ENCODE results near the gene TCF19. TPM values are rescaled to one million over a fixed set of nuclear protein-coding genes. Genes with fewer than 3 reads are reported as not detected.
"Not testable (repeated sequence)": the region's sequence is repeated elsewhere in the genome, so short reads cannot be mapped to it uniquely, and the experiment has no call there.

TCF19 gene
- total RNA-seq, 1 donor from 2014 or later: 8.4 TPM

GRCh38 chr6:31169123-31169857, 10.9 kb downstream of the TCF19 start:
- no peaks in the 10 kb centered on the region for H3K36me3 ChIP-seq (ENCODE audit: control insufficient read depth in 3 of 3, insufficient read depth in 3 of 3, low read length in 3 of 3)
- H3K4me3 ChIP-seq (ENCODE audit: low read length in 3 of 3): no peak overlapping the region
- no peaks in the 10 kb centered on the region for H3K9me3 ChIP-seq (ENCODE audit: control insufficient read depth in 3 of 3, low read length in 3 of 3)
- H3K9ac ChIP-seq (ENCODE audit: low read depth in 1 of 3, low read length in 3 of 3): peak overlapping the region in 1 of 3 donors; percentile 1
- no peaks in the 10 kb centered on the region for H3K4me1 ChIP-seq (ENCODE audit: control insufficient read depth in 3 of 3, insufficient read depth in 3 of 3, low read length in 3 of 3)
- H3K27me3 ChIP-seq (ENCODE audit: control insufficient read depth in 3 of 3, insufficient read depth in 3 of 3, low read length in 3 of 3): no peaks in the 10 kb centered on the region
- no peak overlapping the region for H3K27ac ChIP-seq (ENCODE audit: low read depth, low read length)

DNA sequence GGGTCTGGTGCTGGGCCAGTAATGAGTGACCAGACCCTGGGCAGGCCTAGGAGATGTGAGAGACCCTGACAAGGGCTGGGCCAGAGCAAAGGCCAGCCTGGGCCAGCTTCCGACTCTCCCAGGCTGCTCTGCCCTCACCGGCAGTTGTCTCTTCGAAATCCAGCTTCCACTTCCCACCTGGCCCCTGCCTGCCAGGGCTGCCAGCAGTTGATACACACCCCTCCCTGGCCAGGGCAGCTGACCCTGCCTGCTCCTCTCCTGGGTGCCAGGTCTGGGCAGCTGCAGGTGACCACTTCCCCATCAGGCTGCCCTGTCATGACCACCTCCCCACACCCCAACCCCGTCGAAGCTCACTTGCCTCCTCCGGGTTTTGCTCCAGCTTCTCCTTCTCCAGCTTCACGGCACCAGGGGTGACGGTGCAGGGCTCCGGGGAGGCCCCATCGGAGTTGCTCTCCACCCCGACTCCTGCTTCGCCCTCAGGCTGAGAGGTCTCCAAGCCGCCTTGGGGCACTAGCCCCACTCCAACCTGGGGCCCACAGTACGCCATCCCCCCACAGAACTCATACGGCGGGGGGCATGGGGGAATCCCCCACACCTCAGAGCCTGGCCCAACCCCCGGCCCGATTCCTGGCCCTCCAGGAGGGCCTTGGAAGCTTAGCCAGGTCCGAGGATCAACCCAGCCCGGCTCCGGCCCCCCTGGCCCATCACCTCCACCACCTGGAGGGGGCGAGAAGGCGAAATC, 11.6 kb downstream of the TCF19 start:
- H3K27me3 ChIP-seq (ENCODE audit: control insufficient read depth in 3 of 3, insufficient read depth in 3 of 3, low read length in 3 of 3); H3K9me3 ChIP-seq (ENCODE audit: control insufficient read depth in 3 of 3, low read length in 3 of 3); H3K27ac ChIP-seq (ENCODE audit: low read depth, low read length); H3K36me3 ChIP-seq (ENCODE audit: control insufficient read depth in 3 of 3, insufficient read depth in 3 of 3, low read length in 3 of 3); H3K4me1 ChIP-seq (ENCODE audit: control insufficient read depth in 3 of 3, insufficient read depth in 3 of 3, low read length in 3 of 3); H3K9ac ChIP-seq (ENCODE audit: low read depth in 1 of 3, low read length in 3 of 3); H3K4me3 ChIP-seq (ENCODE audit: low read length in 3 of 3): not testable (repeated sequence)

- peak within 1 kb of the TSS in 1 of 3 donors; percentile 1 for H3K9ac ChIP-seq (ENCODE audit: low read depth in 1 of 3, low read length in 3 of 3)
- H3K9me3 ChIP-seq (ENCODE audit: control insufficient read depth in 3 of 3, low read length in 3 of 3): no peaks in the 10 kb centered on the region
- no peak within 1 kb of the TSS for H3K27ac ChIP-seq (ENCODE audit: low read depth, low read length)
- H3K36me3 ChIP-seq (ENCODE audit: control insufficient read depth in 3 of 3, insufficient read depth in 3 of 3, low read length in 3 of 3): peaks cover 0 to 4% (median under 1%) of the 10 kb centered on the region in 3 donors
- no peak within 1 kb of the TSS for H3K4me3 ChIP-seq (ENCODE audit: low read length in 3 of 3)
- H3K4me1 ChIP-seq (ENCODE audit: control insufficient read depth in 3 of 3, insufficient read depth in 3 of 3, low read length in 3 of 3): no peaks in the 10 kb centered on the region
- no peaks in the 10 kb centered on the region for H3K27me3 ChIP-seq (ENCODE audit: control insufficient read depth in 3 of 3, insufficient read depth in 3 of 3, low read length in 3 of 3)
Observed at GRCh38 chr6:31170600-31170881, 12.2 kb downstream of the TCF19 start, which contains the start of gene POU5F1. TSS of gene POU5F1 (minus strand) at chr6:31170682. CDS start at chr6:31170620, 62 bp downstream.

- no peak overlapping the region for H3K27ac ChIP-seq (ENCODE audit: low read depth, low read length)
- peaks cover 0 to 4% (median 4%) of the 10 kb centered on the region in 3 donors for H3K36me3 ChIP-seq (ENCODE audit: control insufficient read depth in 3 of 3, insufficient read depth in 3 of 3, low read length in 3 of 3)
- H3K27me3 ChIP-seq (ENCODE audit: control insufficient read depth in 3 of 3, insufficient read depth in 3 of 3, low read length in 3 of 3): no peaks in the 10 kb centered on the region
- no peaks in the 10 kb centered on the region for H3K4me1 ChIP-seq (ENCODE audit: control insufficient read depth in 3 of 3, insufficient read depth in 3 of 3, low read length in 3 of 3)
- H3K4me3 ChIP-seq (ENCODE audit: low read length in 3 of 3): no peak overlapping the region
- H3K9me3 ChIP-seq (ENCODE audit: control insufficient read depth in 3 of 3, low read length in 3 of 3): no peaks in the 10 kb centered on the region
- H3K9ac ChIP-seq (ENCODE audit: low read depth in 1 of 3, low read length in 3 of 3): no peak overlapping the region
Observed at GRCh38 chr6:31170987-31171671, 12.7 kb downstream of the TCF19 start.

- H3K27ac ChIP-seq (ENCODE audit: low read depth, low read length): no peak overlapping the region
- H3K4me1 ChIP-seq (ENCODE audit: control insufficient read depth in 3 of 3, insufficient read depth in 3 of 3, low read length in 3 of 3): no peaks in the 10 kb centered on the region
- no peak overlapping the region for H3K4me3 ChIP-seq (ENCODE audit: low read length in 3 of 3)
- peaks cover 0 to 4% (median 4%) of the 10 kb centered on the region in 3 donors for H3K36me3 ChIP-seq (ENCODE audit: control insufficient read depth in 3 of 3, insufficient read depth in 3 of 3, low read length in 3 of 3)
- no peaks in the 10 kb centered on the region for H3K27me3 ChIP-seq (ENCODE audit: control insufficient read depth in 3 of 3, insufficient read depth in 3 of 3, low read length in 3 of 3)
- no peaks in the 10 kb centered on the region for H3K9me3 ChIP-seq (ENCODE audit: control insufficient read depth in 3 of 3, low read length in 3 of 3)
- no peak overlapping the region for H3K9ac ChIP-seq (ENCODE audit: low read depth in 1 of 3, low read length in 3 of 3)
Observed at GRCh38 chr6:31171931-31172905, 13.8 kb downstream of the TCF19 start.

DNA sequence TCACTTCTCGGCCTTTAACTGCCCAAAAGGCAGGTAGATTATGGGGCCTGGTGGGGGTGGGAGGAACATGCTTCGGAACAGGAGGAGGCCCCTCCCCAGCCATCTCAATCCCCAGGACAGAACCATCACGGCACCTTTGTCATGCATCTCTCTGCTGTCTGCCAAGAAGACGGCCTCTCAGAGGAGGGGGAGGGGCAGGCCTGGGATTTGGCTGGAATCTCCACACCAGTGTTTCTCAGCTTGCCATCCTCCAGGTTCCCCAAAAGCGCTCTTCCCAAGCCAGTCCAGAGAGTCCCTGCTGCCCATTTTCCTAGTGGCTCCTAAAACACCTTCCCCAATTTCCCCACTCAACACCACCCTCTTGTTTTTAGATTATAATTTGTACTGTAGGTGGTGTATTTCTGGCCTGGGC, 14.6 kb downstream of the TCF19 start:
- Histone ChIP-seq H3K4me1 (ENCODE audit: control insufficient read depth in 3 of 3, insufficient read depth in 3 of 3, low read length in 3 of 3) (no peaks in the 10 kb centered on the region), H3K27me3 (ENCODE audit: control insufficient read depth in 3 of 3, insufficient read depth in 3 of 3, low read length in 3 of 3) (no peaks in the 10 kb centered on the region), H3K36me3 (ENCODE audit: control insufficient read depth in 3 of 3, insufficient read depth in 3 of 3, low read length in 3 of 3) (peaks cover 0 to 7% (median 6%) of the 10 kb centered on the region in 3 donors), H3K27ac (ENCODE audit: low read depth, low read length) (no peak overlapping the region), H3K4me3 (ENCODE audit: low read length in 3 of 3) (no peak overlapping the region), H3K9me3 (ENCODE audit: control insufficient read depth in 3 of 3, low read length in 3 of 3) (no peaks in the 10 kb centered on the region), H3K9ac (ENCODE audit: low read depth in 1 of 3, low read length in 3 of 3) (no peak overlapping the region)

DNA sequence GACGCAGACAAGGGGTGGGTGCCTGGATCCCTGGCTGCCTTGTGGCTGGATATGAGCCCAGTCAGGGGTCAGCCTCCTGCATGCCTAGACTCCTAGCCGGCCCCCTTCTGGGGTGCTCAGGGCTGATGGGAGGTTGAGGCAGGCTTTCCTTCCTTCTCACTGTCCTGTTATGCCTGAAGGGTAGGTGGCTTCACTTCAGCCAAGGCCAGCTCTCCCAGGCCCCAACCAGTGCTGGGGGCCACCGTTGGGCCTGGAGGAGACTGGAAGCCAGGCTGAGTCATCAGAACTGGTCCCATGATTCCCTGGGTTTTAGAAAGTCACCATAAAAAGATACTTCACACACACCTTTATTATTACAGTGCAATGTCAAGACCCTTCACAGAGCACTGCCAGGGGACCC, 15.0 kb downstream of the TCF19 start:
- Histone ChIP-seq H3K4me3 (ENCODE audit: low read length in 3 of 3) (no peak overlapping the region), H3K4me1 (ENCODE audit: control insufficient read depth in 3 of 3, insufficient read depth in 3 of 3, low read length in 3 of 3) (peaks cover 0 to 1% (median 0%) of the 10 kb centered on the region in 3 donors), H3K27me3 (ENCODE audit: control insufficient read depth in 3 of 3, insufficient read depth in 3 of 3, low read length in 3 of 3) (no peaks in the 10 kb centered on the region), H3K9ac (ENCODE audit: low read depth in 1 of 3, low read length in 3 of 3) (no peak overlapping the region), H3K36me3 (ENCODE audit: control insufficient read depth in 3 of 3, insufficient read depth in 3 of 3, low read length in 3 of 3) (peaks cover 0 to 7% (median 6%) of the 10 kb centered on the region in 3 donors), H3K9me3 (ENCODE audit: control insufficient read depth in 3 of 3, low read length in 3 of 3) (no peaks in the 10 kb centered on the region), H3K27ac (ENCODE audit: low read depth, low read length) (no peak overlapping the region)

- Histone ChIP-seq H3K36me3 (ENCODE audit: control insufficient read depth in 3 of 3, insufficient read depth in 3 of 3, low read length in 3 of 3) (peaks cover 0 to 7% (median 6%) of the 10 kb centered on the region in 3 donors), H3K4me1 (ENCODE audit: control insufficient read depth in 3 of 3, insufficient read depth in 3 of 3, low read length in 3 of 3) (peaks cover 0 to 2% (median 2%) of the 10 kb centered on the region in 3 donors), H3K4me3 (ENCODE audit: low read length in 3 of 3) (no peak overlapping the region), H3K9ac (ENCODE audit: low read depth in 1 of 3, low read length in 3 of 3) (no peak overlapping the region), H3K27ac (ENCODE audit: low read depth, low read length) (no peak overlapping the region), H3K9me3 (ENCODE audit: control insufficient read depth in 3 of 3, low read length in 3 of 3) (no peaks in the 10 kb centered on the region), H3K27me3 (ENCODE audit: control insufficient read depth in 3 of 3, insufficient read depth in 3 of 3, low read length in 3 of 3) (no peaks in the 10 kb centered on the region)
Observed at GRCh38 chr6:31174378-31174777, 16.0 kb downstream of the TCF19 start.

- H3K9ac ChIP-seq (ENCODE audit: low read depth in 1 of 3, low read length in 3 of 3): no peak overlapping the region
- H3K27me3 ChIP-seq (ENCODE audit: control insufficient read depth in 3 of 3, insufficient read depth in 3 of 3, low read length in 3 of 3): no peaks in the 10 kb centered on the region
- H3K4me1 ChIP-seq (ENCODE audit: control insufficient read depth in 3 of 3, insufficient read depth in 3 of 3, low read length in 3 of 3): peaks cover 0 to 6% (median 2%) of the 10 kb centered on the region in 3 donors
- no peak overlapping the region for H3K27ac ChIP-seq (ENCODE audit: low read depth, low read length)
- no peaks in the 10 kb centered on the region for H3K9me3 ChIP-seq (ENCODE audit: control insufficient read depth in 3 of 3, low read length in 3 of 3)
- H3K4me3 ChIP-seq (ENCODE audit: low read length in 3 of 3): no peak overlapping the region
- peaks cover 0 to 7% (median 6%) of the 10 kb centered on the region in 3 donors for H3K36me3 ChIP-seq (ENCODE audit: control insufficient read depth in 3 of 3, insufficient read depth in 3 of 3, low read length in 3 of 3)
Observed at GRCh38 chr6:31175971-31176370, 17.6 kb downstream of the TCF19 start.

Measured in skeletal muscle tissue (tissue), 4 donors.